ENCODE results near the gene SMAD7. TPM values are rescaled to one million over a fixed set of nuclear protein-coding genes. Genes with fewer than 3 reads are reported as not detected.
A peak's percentile ranks its signal among the peaks of the same experiment; 100 is the strongest.

Gene SMAD7
- total and polyA plus RNA-seq, 10 of the 15 experiments (the other 5 are each of a cell fraction or from before 2014, with no cell fraction given), result 1.3 to 22.5 (median 8.0) TPM

DNA sequence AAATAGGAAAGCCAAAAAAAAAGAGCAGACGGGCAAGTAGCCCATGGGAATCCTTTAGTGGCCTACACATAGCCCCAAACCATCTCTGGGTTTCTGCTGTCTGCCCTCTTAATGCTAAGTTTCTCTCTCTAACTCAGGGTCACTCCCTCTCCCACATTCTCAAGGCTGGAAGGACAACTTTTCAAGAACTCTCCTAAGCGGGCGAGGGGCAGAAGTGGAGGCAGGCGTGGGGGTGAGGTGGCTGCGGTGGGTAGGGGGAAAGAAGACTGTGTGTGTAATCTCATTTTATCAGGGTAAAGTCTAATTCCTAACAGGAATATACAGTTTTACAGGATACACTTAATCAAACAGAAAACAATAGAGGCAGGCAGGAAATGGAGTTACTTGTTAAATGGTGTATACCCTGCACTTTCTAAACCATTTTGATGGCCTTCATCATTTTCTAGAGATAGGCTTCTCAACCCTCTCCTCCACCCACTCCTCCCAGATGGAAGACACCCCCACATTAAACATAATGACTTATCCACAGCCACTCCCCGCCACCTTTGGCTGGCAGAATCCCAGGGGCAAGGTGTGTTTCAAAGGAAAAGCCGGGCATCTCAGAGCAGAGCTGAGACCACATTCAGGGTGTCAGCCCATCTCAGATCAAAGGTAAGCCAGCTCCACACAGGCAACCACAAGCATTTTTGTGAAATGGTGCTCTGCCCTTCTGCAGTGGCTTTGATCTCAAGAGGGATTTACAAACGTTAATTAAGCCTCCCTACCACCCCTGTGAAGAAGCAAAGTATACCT, 6.8 kb downstream of the SMAD7 start (continued):
- no peak for TF ChIP-seq SMAD1 (IDR thresholded peaks at IDR 0.05; ENCODE audit: low read depth, partially characterized antibody)
- no peak for TF ChIP-seq MYB (IDR thresholded peaks at IDR 0.05; ENCODE audit: borderline replicate concordance, low read depth, low read length)
- TF ChIP-seq, protein P1, sequence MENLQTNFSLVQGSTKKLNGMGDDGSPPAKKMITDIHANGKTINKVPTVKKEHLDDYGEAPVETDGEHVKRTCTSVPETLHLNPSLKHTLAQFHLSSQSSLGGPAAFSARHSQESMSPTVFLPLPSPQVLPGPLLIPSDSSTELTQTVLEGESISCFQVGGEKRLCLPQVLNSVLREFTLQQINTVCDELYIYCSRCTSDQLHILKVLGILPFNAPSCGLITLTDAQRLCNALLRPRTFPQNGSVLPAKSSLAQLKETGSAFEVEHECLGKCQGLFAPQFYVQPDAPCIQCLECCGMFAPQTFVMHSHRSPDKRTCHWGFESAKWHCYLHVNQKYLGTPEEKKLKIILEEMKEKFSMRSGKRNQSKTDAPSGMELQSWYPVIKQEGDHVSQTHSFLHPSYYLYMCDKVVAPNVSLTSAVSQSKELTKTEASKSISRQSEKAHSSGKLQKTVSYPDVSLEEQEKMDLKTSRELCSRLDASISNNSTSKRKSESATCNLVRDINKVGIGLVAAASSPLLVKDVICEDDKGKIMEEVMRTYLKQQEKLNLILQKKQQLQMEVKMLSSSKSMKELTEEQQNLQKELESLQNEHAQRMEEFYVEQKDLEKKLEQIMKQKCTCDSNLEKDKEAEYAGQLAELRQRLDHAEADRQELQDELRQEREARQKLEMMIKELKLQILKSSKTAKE (IDR thresholded peaks at IDR 0.05; ENCODE audit: low read depth, poor library complexity, severe bottlenecking), result no peak
- TF ChIP-seq ZSCAN29 (IDR thresholded peaks at IDR 0.05), result no peak
- TF ChIP-seq EZH2 (IDR thresholded peaks at IDR 0.05; ENCODE audit: borderline replicate concordance, control insufficient read depth, low read depth, low read length), result no peak
- TF ChIP-seq ESRRA (IDR thresholded peaks at IDR 0.05; ENCODE audit: low read length), result no peak
- no peak for TF ChIP-seq SPI1 (IDR thresholded peaks at IDR 0.05; ENCODE audit: borderline replicate concordance, insufficient read depth, low read depth, low read length)

- no peak overlapping the region for H3K9ac ChIP-seq (ENCODE audit: control insufficient read depth, insufficient read depth, low read length)
- ATAC-seq, result no peak
- ChIA-PET SMC1A (ENCODE audit: uncharacterized antibody, unreplicated experiment) (interaction anchor here (0.6 to 5.8 kb wide), 3 partner anchors 12 to 232 kb away, joined by 3 to 55 read pairs (median 3); no protein-coding TSS in a partner anchor), RAD21 (ENCODE audit: unreplicated experiment) (interaction anchor here (2.0 kb wide), 1 partner anchor 75 kb away, joined by 5 read pairs; no protein-coding TSS in a partner anchor), POLR2A (interaction anchor here (7.5 kb wide), 1 partner anchor 12 kb away, joined by 71 read pairs; no protein-coding TSS in a partner anchor), CTCF (no interaction called here)
- H4K20me1 ChIP-seq (ENCODE audit: control insufficient read depth, insufficient read depth), result peaks cover 4% of the 10 kb centered on the region; the same call in 1 of the 2 replicates
- H3K4me3 ChIP-seq, result peak overlapping the region; percentile 55
- H3K27ac ChIP-seq (ENCODE audit: control insufficient read depth, insufficient read depth), result no peak overlapping the region
- no peak for DNase-seq (ENCODE audit: low read depth, low spot score)
- H3K9me3 ChIP-seq (replicated peaks; ENCODE audit: control insufficient read depth, insufficient read depth, low read length), result no peaks in the 10 kb centered on the region
- H3K4me1 ChIP-seq (ENCODE audit: control insufficient read depth, insufficient read depth, low read length), result peaks cover 38% of the 10 kb centered on the region
- WGBS (ENCODE audit: insufficient coverage, insufficient replicate concordance, low lambda C conversion rate, missing lambda C conversion rate), result 90% methylated on average over 7 of the region's 7 CpGs
- in situ Hi-C loops (cut with MboI), result loop anchor here (10.0 to 25.0 kb wide), 2 partner anchors 231 to 1344 kb away; partner anchors contain the start of genes CXXC1 and MBD1
- no peak for FAIRE-seq
- no peak overlapping the region for H2AFZ ChIP-seq (ENCODE audit: control insufficient read depth, low read depth, low read length)
- no TSS peak for BruUV-seq (replicated peaks)
- TF ChIP-seq ZSCAN29 (IDR thresholded peaks at IDR 0.05) (no peak), MLLT1 (IDR thresholded peaks at IDR 0.05) (peak; percentile 53; the same call in 1 of the 2 replicates)
- peaks cover 4 to 11% of the 10 kb centered on the region in 2 experiments for H3K36me3 ChIP-seq (ENCODE audit: control insufficient read depth in 2 of 2, insufficient read depth in 2 of 2, low read length in 1 of 2)
- intact Hi-C loops (cut with micrococcal nuclease; ENCODE audit: unreplicated experiment), result loop anchor here (5.0 kb wide), 1 partner anchor 234 kb away; no protein-coding TSS in a partner anchor
- H3K79me2 ChIP-seq (ENCODE audit: control insufficient read depth, insufficient read depth, low read length), result peaks cover 100% of the 10 kb centered on the region
- no peaks in the 10 kb centered on the region for H3K27me3 ChIP-seq (replicated peaks in 1 of 2; ENCODE audit: control insufficient read depth in 2 of 2, insufficient read depth in 2 of 2, low read length in 1 of 2)
- H3K4me2 ChIP-seq (ENCODE audit: control insufficient read depth, insufficient read depth), result peak overlapping the region; percentile 64
These were observed 7.4 kb downstream of the SMAD7 start for GRCh38 chr18:48943333-48943732.
